Measurements from ENCODE around the gene RALB. TPM values are rescaled to one million over a fixed set of nuclear protein-coding genes. Genes with fewer than 3 reads are reported as not detected.
"Not testable (repeated sequence)": the region's sequence is repeated elsewhere in the genome, so short reads cannot be mapped to it uniquely, and the experiment has no call there.

Gene RALB
- total RNA-seq, 1 experiment from 2014 or later: 31.5 TPM

DNA sequence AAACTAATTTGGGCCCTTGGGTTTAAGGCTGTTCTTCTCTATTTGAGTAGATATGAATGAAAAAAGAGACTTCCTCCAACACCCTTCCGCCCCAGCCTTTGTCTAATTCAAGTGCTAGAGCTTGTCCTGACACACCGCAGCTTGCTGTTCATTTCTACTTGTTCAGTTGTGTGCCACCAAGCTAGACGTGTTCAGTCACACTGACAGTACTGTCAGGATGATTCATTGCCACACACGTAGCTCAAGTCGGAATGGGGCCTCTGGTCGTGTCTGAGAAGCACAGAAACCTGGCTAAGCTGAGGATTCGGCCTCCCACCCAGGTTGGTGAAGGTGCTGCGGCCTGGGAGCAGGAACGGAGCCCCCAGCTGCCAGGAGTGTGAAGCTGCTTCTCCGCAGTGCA, 47.7 kb downstream of the RALB start:
- in situ Hi-C loops (cut with HindIII; ENCODE audit: low pct_unique_long_range_greater_than_20kb, low sequenced_read_pairs): no loop called here
- DNase-seq (ENCODE audit: low read depth, low spot score): no peak

DNA sequence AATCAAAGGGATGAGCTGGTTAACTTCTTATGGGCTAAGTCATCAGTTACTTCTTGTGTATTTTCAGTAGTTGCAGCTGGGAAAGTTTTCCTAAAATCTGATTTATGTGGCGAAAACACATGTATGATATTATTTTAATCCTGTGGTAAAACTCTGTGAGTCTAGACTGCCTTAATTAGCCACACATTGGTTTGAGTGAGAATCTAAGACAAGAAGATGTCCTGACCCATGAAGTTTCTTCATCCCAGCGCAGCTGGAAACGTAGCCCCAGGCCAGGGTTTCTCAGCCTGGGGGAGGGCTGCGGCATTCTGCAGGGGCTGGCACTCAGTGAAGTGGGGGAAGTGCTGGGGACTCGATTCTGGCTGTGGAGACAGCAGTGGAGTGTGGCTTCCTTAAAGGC, 48.6 kb downstream of the RALB start:
- no peak for DNase-seq (ENCODE audit: low read depth, low spot score)
- in situ Hi-C loops (cut with HindIII; ENCODE audit: low pct_unique_long_range_greater_than_20kb, low sequenced_read_pairs): no loop called here

DNA sequence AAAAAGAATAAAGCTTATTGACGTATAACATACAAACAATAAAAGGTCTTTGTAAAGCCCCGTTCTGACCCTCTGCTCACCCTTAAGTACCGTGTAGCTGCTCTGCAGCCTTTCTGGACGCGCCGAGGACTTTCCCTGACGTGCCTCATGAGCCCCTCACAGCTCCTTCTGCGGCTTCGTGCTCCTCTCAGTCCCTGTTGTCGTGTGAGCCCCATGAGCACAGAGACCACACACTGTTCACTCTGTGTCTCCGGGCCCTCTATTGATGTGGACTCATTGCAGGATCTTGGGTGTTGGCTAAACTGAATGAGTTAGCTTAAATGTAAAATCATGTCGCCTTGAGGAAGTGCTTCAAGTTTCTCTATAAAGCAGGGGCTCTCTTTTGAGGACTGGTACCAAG, 49.6 kb downstream of the RALB start:
- in situ Hi-C loops (cut with HindIII; ENCODE audit: low pct_unique_long_range_greater_than_20kb, low sequenced_read_pairs): no loop called here
- DNase-seq (ENCODE audit: low read depth, low spot score): no peak

GRCh38 chr2:120303177-120303576, 50.5 kb downstream of the RALB start:
- in situ Hi-C loops (cut with HindIII; ENCODE audit: low pct_unique_long_range_greater_than_20kb, low sequenced_read_pairs): no loop called here
- DNase-seq (ENCODE audit: low read depth, low spot score): no peak

DNA sequence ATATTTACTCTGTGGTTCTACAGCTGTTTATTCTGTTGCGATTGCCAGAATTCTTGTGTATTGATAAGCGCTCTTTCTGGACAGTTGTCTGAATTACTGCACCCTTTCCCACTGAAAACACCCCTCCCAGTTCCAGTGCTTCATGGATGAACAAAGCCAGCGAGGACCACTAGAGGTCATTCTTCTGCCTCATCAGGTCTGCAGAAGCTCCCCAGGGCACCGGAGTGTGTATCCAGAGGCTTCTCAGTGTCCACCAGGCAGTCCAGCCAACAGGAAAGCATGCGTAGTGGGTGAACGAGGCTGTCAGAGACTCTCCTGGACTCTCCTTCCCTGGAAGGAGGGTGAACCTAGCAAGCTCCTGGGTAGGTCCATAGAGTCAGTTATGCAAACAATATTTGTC, 52.6 kb downstream of the RALB start:
- in situ Hi-C loops (cut with HindIII; ENCODE audit: low pct_unique_long_range_greater_than_20kb, low sequenced_read_pairs): no loop called here
- DNase-seq (ENCODE audit: low read depth, low spot score): peak; percentile 53

DNA sequence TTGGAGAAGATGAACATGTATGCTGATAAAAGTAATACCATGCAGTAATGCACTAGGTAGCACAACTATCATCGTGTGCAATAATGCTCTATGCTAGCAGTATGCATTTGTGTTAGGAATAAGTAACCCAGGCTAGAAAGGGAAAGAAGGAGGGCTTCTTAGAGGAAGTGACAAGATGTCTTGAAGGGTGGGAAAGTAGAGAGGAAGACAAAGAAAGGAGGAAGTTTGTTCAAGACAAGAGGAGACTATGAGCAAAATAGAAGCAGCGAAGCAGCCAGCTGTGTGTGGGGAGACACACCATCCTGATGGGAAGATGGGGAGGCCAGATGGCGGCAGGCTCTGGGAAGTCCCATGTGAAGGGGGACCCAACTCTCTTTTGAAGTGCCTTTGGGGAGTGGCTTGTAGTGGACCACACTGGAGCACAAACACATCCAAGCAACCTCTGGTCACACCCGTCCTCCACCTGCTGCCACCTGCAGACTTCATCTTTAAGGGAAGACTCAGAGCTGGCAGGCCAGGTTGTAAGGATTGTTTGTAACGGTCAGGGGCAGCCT, 53.4 kb downstream of the RALB start:
- in situ Hi-C loops (cut with HindIII; ENCODE audit: low pct_unique_long_range_greater_than_20kb, low sequenced_read_pairs): no loop called here
- no peak for DNase-seq (ENCODE audit: low read depth, low spot score)

DNA sequence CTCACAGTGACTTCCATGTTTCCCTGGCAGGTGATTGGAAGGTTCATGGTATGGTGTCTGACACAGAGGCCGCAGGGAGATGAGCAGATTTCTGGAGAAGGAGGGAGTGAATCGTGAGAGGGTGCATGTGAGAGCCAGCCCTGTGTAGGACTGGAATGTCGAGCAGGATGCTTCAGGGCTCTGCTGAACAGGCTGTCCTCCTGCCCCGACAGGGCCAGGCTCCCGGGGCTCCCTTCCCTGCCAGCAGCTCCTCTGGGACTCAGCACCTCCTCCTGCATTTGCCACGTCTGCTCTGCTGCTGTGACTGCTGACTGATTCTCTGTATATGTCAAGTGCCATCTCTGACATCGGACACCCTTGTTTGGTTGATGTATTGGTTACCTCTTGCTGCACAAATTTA, 54.8 kb downstream of the RALB start:
- no peak for DNase-seq (ENCODE audit: low read depth, low spot score)
- in situ Hi-C loops (cut with HindIII; ENCODE audit: low pct_unique_long_range_greater_than_20kb, low sequenced_read_pairs): no loop called here

DNA sequence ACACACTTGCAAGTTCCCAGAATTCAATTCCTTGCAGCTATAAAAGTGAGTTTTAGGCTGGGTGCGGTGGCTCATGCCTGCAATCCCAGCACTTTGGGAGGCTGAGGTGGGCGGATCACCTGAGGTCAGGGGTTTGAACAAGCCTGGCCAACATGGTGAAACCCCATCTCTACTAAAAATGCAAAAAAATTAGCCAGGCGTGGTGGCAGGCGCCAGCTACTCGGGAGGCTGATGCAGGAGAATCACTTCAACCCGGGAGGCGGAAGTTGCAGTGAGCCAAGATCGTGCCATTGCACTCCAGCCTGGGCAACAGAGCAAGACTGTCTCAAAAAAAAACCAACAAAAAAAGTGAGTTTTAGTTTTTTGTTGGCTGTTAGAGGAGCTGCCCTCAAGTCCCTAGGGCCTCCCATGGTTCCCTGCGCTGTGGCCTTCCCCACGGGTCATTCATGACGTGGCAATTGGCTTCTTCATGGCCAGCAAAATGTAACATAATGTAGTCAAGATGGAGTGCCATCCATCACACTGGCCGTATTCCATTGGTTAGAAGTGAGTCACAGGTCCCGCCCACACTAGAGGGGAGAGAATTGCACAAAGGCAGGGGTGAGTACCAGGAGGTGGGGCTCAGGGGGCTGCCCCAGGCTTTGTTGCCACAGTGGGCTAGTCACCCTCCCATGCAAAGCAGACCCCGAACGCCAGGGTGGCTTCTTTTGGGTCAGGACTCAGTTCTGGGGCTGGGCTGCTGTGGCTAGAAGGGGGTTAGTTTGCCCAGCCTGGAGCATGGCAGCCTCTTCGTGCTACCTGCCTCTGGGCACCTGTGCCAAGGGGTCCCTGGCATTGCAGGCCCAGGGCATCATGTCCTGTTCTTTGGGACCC, 55.6 kb downstream of the RALB start:
- in situ Hi-C loops (cut with HindIII; ENCODE audit: low pct_unique_long_range_greater_than_20kb, low sequenced_read_pairs): no loop called here
- DNase-seq (ENCODE audit: low read depth, low spot score): no peak

- in situ Hi-C loops (cut with HindIII; ENCODE audit: low pct_unique_long_range_greater_than_20kb, low sequenced_read_pairs): no loop called here
- DNase-seq (ENCODE audit: low read depth, low spot score): no peak
Observed at GRCh38 chr2:120310136-120310535, 57.5 kb downstream of the RALB start.

DNA sequence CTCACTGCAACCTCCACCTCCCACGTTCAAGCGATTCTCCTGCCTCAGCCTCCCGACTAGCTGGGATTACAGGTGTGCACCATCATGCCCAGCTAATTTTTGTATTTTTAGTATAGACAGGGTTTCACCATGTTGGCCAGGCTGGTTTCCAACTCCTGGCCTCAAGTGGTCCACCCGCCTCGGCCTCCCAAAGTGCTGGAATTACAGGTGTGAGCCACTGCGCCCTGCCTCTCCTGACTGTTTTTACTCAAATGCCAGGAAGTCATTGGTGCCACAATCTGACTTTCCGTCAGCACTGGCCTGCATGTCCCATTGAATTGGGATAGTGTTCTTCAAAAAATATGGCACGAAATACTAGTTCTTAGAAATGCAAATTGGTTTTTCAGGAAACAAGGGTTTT, 58.2 kb downstream of the RALB start:
- in situ Hi-C loops (cut with HindIII; ENCODE audit: low pct_unique_long_range_greater_than_20kb, low sequenced_read_pairs); DNase-seq (ENCODE audit: low read depth, low spot score): not testable (repeated sequence)

DNA sequence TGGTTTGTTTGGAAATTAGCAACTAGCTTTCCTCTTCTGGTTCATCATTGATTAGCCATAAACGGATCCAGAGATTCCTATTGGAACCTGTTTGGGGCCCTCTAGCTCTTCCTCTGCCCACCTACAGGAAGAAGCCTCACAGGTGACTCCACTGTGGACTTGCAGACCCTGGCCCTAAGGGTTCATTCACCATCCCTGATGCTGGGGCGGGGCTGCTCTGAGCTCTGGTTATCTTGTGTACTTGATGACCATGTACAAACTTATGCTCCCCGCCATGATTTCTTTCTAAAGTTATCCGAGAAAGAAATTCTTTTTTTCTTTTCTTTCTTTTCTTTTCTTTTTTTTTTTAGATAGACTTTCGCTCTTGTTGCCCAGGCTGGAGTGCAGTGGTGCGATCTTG, 59.4 kb downstream of the RALB start:
- in situ Hi-C loops (cut with HindIII; ENCODE audit: low pct_unique_long_range_greater_than_20kb, low sequenced_read_pairs): no loop called here
- no peak for DNase-seq (ENCODE audit: low read depth, low spot score)

- peak; percentile 66 for DNase-seq (ENCODE audit: low read depth, low spot score)
- in situ Hi-C loops (cut with HindIII; ENCODE audit: low pct_unique_long_range_greater_than_20kb, low sequenced_read_pairs): no loop called here
Observed at GRCh38 chr2:120312860-120313694, 60.4 kb downstream of the RALB start.

GRCh38 chr2:120313695-120314615, 61.3 kb downstream of the RALB start:
- in situ Hi-C loops (cut with HindIII; ENCODE audit: low pct_unique_long_range_greater_than_20kb, low sequenced_read_pairs): no loop called here

DNA sequence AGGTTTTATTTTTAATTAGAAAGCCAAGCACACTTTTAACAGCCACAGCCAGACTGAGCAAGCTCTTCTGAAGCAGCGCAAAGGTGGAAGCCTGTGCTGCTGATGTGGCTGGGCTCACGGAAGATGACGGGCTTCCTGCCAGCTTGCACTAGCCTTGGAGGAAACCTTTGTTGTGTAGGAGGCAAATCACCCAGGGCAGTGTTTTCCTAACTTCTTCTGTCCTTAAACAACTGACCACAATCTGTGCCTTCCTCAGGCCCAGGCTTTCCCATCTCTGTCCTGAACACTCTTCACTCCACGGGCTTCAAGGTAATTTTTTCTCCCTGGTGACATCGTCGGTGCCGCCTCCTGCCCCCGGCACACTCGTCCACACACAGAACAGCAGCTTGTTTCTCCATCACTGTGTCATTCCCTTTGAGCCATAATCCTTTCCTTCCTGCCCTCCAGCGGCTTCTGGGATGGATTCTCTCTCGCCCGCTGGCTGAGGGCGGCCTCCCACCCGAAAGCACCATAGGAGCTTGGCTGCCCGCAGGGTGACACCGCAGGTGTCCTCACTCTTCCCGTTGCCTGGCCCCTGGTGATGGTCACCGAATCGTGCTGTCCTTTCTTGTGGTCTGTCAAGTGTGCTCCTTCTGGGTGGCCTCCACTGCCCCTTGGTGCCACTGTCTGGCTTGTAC, 62.2 kb downstream of the RALB start:
- in situ Hi-C loops (cut with HindIII; ENCODE audit: low pct_unique_long_range_greater_than_20kb, low sequenced_read_pairs): no loop called here
- DNase-seq (ENCODE audit: low read depth, low spot score): no peak

More at GRCh38 chr2:120313695-120314615, 61.3 kb downstream of the RALB start:
- DNase-seq (ENCODE audit: low read depth, low spot score): no peak

- in situ Hi-C loops (cut with HindIII; ENCODE audit: low pct_unique_long_range_greater_than_20kb, low sequenced_read_pairs): no loop called here
Observed at GRCh38 chr2:120315367-120316033, 62.8 kb downstream of the RALB start.

GRCh38 chr2:120316071-120316470, 63.4 kb downstream of the RALB start:
- DNase-seq (ENCODE audit: low read depth, low spot score): no peak
- in situ Hi-C loops (cut with HindIII; ENCODE audit: low pct_unique_long_range_greater_than_20kb, low sequenced_read_pairs): no loop called here

More at GRCh38 chr2:120315367-120316033, 62.8 kb downstream of the RALB start:
- no peak for DNase-seq (ENCODE audit: low read depth, low spot score)
